B cell (primary cell): ENCODE results near the gene ELOVL1. TPM values are rescaled to one million over a fixed set of nuclear protein-coding genes. Genes with fewer than 3 reads are reported as not detected.

Source experiments
- ATAC-seq: fragments of 200-7000 bp; cut with Tn5 transposase; one replicate; pipeline ENCODE4 v1.10.0; 2021; ENCODE audit warnings: low read depth, mild to moderate bottlenecking, moderate number of reproducible peaks, moderate library complexity
- CTCF ChIA-PET: fragments of 350-600 bp; sonication (Branson Sonifier 250); formaldehyde crosslinking; loops from one replicate; lab custom pipeline; 2021; ENCODE audit warnings: antibody characterized with exemption, inconsistent platforms; lab: Charles Lee
- POLR2A ChIA-PET: fragments of 350-600 bp; sonication (Branson Sonifier 250); formaldehyde crosslinking; loops from one replicate; lab custom pipeline; 2021; ENCODE audit warnings: antibody characterized with exemption; lab: Charles Lee
- DNase-seq: peaks from one replicate; pipeline ENCODE4 v3.0.0; 2013
- H2AFZ ChIP-seq: 2 replicates; pipeline ENCODE4 v1.6.1; 2012; ENCODE audit warnings: mild to moderate bottlenecking, low read depth, low read length; ENCODE audit not compliant: insufficient read depth, poor library complexity, severe bottlenecking
- H3K27ac ChIP-seq, 2 donors: 1 replicate in 1 of 2; 2 replicates in 1 of 2; pipeline ENCODE4 v1.5.1; 2012 to 2013; ENCODE audit warnings: low read length in 2 of 2, mild to moderate bottlenecking in 2 of 2, moderate library complexity in 1 of 2
- H3K27me3 ChIP-seq, 4 experiments: fragments of 200-600 bp in 1 of 4; sonication (generic) in 1 of 4; replicated peaks in 1 of 4; 1 replicate in 2 of 4; 2 replicates in 2 of 4; pipeline versions ENCODE4 v1.6.1 to v1.7.0; 2013 to 2016; ENCODE audit warnings: low read length in 3 of 4, mild to moderate bottlenecking in 2 of 4, mixed read lengths in 1 of 4, moderate library complexity in 1 of 4; ENCODE audit not compliant: insufficient read depth in 4 of 4, control insufficient read depth in 3 of 4; ENCODE audit errors: control extremely low read depth in 1 of 4
- H3K36me3 ChIP-seq, 2 experiments: replicated peaks in 1 of 2; 1 replicate in 1 of 2; 2 replicates in 1 of 2; pipeline versions ENCODE4 v1.6.1 to v1.7.1; 2013; ENCODE audit warnings: low read length in 1 of 2; ENCODE audit not compliant: insufficient read depth in 2 of 2, control insufficient read depth in 1 of 2; ENCODE audit errors: control extremely low read depth in 1 of 2, extremely low read depth in 1 of 2
- H3K4me1 ChIP-seq, 2 donors: fragments of 200-600 bp in 1 of 2; sonication (generic) in 1 of 2; 1 replicate in 1 of 2; 2 replicates in 1 of 2; pipeline versions ENCODE4 v1.5.1 to v1.6.1; 2013 to 2017; ENCODE audit warnings: low read length in 2 of 2; ENCODE audit not compliant: control insufficient read depth in 2 of 2, insufficient read depth in 2 of 2
- H3K4me2 ChIP-seq: replicated peaks from 2 replicates; pipeline ENCODE3; 2012; ENCODE audit warnings: mild to moderate bottlenecking, low read depth, low read length; ENCODE audit not compliant: poor library complexity, severe bottlenecking
- H3K4me3 ChIP-seq, 5 experiments: fragments of 200-600 bp in 1 of 5; sonication (generic) in 1 of 5; 1 replicate in 3 of 5; 2 replicates in 2 of 5; pipeline versions ENCODE4 v1.5.1 to v1.7.0; 2011 to 2016; ENCODE audit warnings: low read length in 4 of 5, mild to moderate bottlenecking in 4 of 5, low read depth in 2 of 5, control low read depth in 1 of 5, moderate library complexity in 1 of 5; ENCODE audit not compliant: insufficient read depth in 1 of 5; ENCODE audit errors: control extremely low read depth in 1 of 5, extremely low read depth in 1 of 5
- H3K79me2 ChIP-seq: fragments of 200-600 bp; sonication (generic); one replicate; pipeline ENCODE4 v1.6.0; 2016; ENCODE audit warnings: low read length; ENCODE audit not compliant: control insufficient read depth, insufficient read depth
- H3K9ac ChIP-seq: fragments of 200-600 bp; sonication (generic); 2 replicates; pipeline ENCODE4 v1.6.1; 2017; ENCODE audit warnings: mild to moderate bottlenecking, low read length, moderate library complexity
- H3K9me3 ChIP-seq, 3 donors: one replicate each; pipeline versions ENCODE4 v1.6.1 to v1.7.1; 2013; ENCODE audit warnings: low read length in 2 of 3; ENCODE audit not compliant: control insufficient read depth in 2 of 3, insufficient read depth in 1 of 3; ENCODE audit errors: control extremely low read depth in 1 of 3
- H4K20me1 ChIP-seq: 2 replicates; pipeline ENCODE4 v1.6.0; 2012; ENCODE audit warnings: mild to moderate bottlenecking, low read length; ENCODE audit not compliant: insufficient read depth, control insufficient read depth, poor library complexity, severe bottlenecking
- H3K27ac Mint-ChIP-seq: one replicate; pipeline ENCODE4 v1.8.0; 2021; ENCODE audit warnings: mixed read lengths
- H3K27me3 Mint-ChIP-seq: one replicate; pipeline ENCODE4 v1.8.0; 2021; ENCODE audit warnings: mixed read lengths
- H3K4me1 Mint-ChIP-seq: one replicate; pipeline ENCODE4 v1.8.0; 2021; ENCODE audit warnings: mixed read lengths
- H3K4me3 Mint-ChIP-seq: one replicate; pipeline ENCODE4 v1.8.0; 2021; ENCODE audit warnings: mixed read lengths
- H3K9me3 Mint-ChIP-seq: one replicate; pipeline ENCODE4 v1.8.0; 2022; ENCODE audit warnings: mixed read lengths; ENCODE audit not compliant: insufficient read depth
- EZH2 ChIP-seq: IDR thresholded peaks from 2 replicates; pipeline ENCODE4 v1.6.1; 2012; ENCODE audit warnings: borderline replicate concordance, low read depth, mild to moderate bottlenecking, moderate library complexity, low read length; ENCODE audit not compliant: insufficient read depth, poor library complexity, severe bottlenecking
- whole genome bisulfite sequencing: methylation state at CpG from one replicate; pipeline ENCODE4 v1.1.5; 2013; ENCODE audit warnings: missing lambda C conversion rate; ENCODE audit not compliant: insufficient coverage; 5-methylcytosine and 5-hydroxymethylcytosine counted together
- intact Hi-C: fragments of 100-400 bp; cut with micrococcal nuclease; formaldehyde crosslinking; loops from one replicate; pipeline ENCODE4 v1.10.0; 2022
- polyA plus RNA-seq: library from polyadenylated mRNA; depleted of rRNA; stranded (reverse); fragments of >200 nt; gene quantifications from 2 replicates; pipeline ENCODE4 v1.2.3, GENCODE V29; 2012
- total RNA-seq, 2 donors: library from RNA; stranded (reverse); fragments of 120-200 nt in 1 of 2; gene quantifications; 1 replicate in 1 of 2; 2 replicates in 1 of 2; pipeline versions ENCODE4 v1.2.3 to v1.2.4, GENCODE V29; 2013 to 2022
- TF ChIP-seq, protein P1 (sequence below): fragments of 200-600 bp; IDR thresholded peaks from one replicate; pipeline ENCODE4 v1.8.0; 2022; ENCODE audit warnings: antibody characterized with exemption, mild to moderate bottlenecking

The ELOVL1 gene
- total and polyA plus RNA-seq, 2 donors (not counting 1 experiment from before 2014, with no cell fraction given) = 65.4 to 78.8 TPM

- POLR2A ChIA-PET = no interaction called here
- H3K9me3 Mint-ChIP-seq = peaks cover 6% of the 10 kb centered on the region
- TF ChIP-seq EZH2 = no peak
- TF ChIP-seq, protein P1, sequence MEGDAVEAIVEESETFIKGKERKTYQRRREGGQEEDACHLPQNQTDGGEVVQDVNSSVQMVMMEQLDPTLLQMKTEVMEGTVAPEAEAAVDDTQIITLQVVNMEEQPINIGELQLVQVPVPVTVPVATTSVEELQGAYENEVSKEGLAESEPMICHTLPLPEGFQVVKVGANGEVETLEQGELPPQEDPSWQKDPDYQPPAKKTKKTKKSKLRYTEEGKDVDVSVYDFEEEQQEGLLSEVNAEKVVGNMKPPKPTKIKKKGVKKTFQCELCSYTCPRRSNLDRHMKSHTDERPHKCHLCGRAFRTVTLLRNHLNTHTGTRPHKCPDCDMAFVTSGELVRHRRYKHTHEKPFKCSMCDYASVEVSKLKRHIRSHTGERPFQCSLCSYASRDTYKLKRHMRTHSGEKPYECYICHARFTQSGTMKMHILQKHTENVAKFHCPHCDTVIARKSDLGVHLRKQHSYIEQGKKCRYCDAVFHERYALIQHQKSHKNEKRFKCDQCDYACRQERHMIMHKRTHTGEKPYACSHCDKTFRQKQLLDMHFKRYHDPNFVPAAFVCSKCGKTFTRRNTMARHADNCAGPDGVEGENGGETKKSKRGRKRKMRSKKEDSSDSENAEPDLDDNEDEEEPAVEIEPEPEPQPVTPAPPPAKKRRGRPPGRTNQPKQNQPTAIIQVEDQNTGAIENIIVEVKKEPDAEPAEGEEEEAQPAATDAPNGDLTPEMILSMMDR = no peak
- no CpG with 5 or more reads among the region's 1 CpG for WGBS
- DNase-seq (no peak), ATAC-seq (no peak)
- Histone ChIP-seq H3K36me3 (no peaks in the 10 kb centered on the region), H3K4me3 (no peak overlapping the region), H3K9ac (no peak overlapping the region), H4K20me1 (no peaks in the 10 kb centered on the region), H3K4me1 (no peaks in the 10 kb centered on the region), H3K79me2 (no peaks in the 10 kb centered on the region), H2AFZ (no peak overlapping the region), H3K9me3 (peaks cover 0 to 10% (median 6%) of the 10 kb centered on the region in 3 donors), H3K4me2 (no peak overlapping the region), H3K27ac (no peak overlapping the region), H3K27me3 (peaks cover 0 to 3% (median 0%) of the 10 kb centered on the region in 4 experiments)
- CTCF ChIA-PET = no interaction called here
- no peak overlapping the region for H3K4me3 Mint-ChIP-seq
- no peaks in the 10 kb centered on the region for H3K4me1 Mint-ChIP-seq
- no peak overlapping the region for H3K27ac Mint-ChIP-seq
- H3K27me3 Mint-ChIP-seq = no peaks in the 10 kb centered on the region
- intact Hi-C loops = no loop called here
Observed at GRCh38 chr1:43327549-43328292, 40.1 kb downstream of the ELOVL1 start.

GRCh38 chr1:43325381-43325780, 42.4 kb downstream of the ELOVL1 start:
- ChIA-PET POLR2A (no interaction called here), CTCF (no interaction called here)
- Histone ChIP-seq H3K4me2 (no peak overlapping the region), H2AFZ (no peak overlapping the region), H3K79me2 (no peaks in the 10 kb centered on the region), H3K36me3 (no peaks in the 10 kb centered on the region), H3K9ac (no peak overlapping the region), H3K27ac (no peak overlapping the region), H3K4me1 (no peaks in the 10 kb centered on the region), H3K9me3 (peaks cover 0 to 10% (median 6%) of the 10 kb centered on the region in 3 donors), H3K27me3 (peaks cover 0 to 3% (median 0%) of the 10 kb centered on the region in 4 experiments), H4K20me1 (no peaks in the 10 kb centered on the region), H3K4me3 (no peak overlapping the region)
- Mint-ChIP-seq H3K27me3 (no peaks in the 10 kb centered on the region), H3K9me3 (peaks cover 6% of the 10 kb centered on the region), H3K27ac (no peak overlapping the region), H3K4me1 (no peaks in the 10 kb centered on the region), H3K4me3 (no peak overlapping the region)
- DNase-seq (no peak), ATAC-seq (no peak)
- intact Hi-C loops = no loop called here
- TF ChIP-seq, protein P1 = no peak
- no peak for TF ChIP-seq EZH2
